HFFc6 (cell line): ENCODE measurements around the gene LARGE1. TPM values are rescaled to one million over a fixed set of nuclear protein-coding genes. Genes with fewer than 3 reads are reported as not detected.

Experiments used
- DNase-seq: peaks from one replicate; pipeline ENCODE4 v3.0.0-alpha.2; 2018
- H3K27ac Mint-ChIP-seq: 2 replicates; pipeline ENCODE4 v1.8.0; 2020; ENCODE audit warnings: mild to moderate bottlenecking, mixed read lengths
- H3K27me3 Mint-ChIP-seq: 2 replicates; pipeline ENCODE4 v1.8.0; 2021; ENCODE audit warnings: mild to moderate bottlenecking, moderate library complexity, mixed read lengths; ENCODE audit not compliant: insufficient read depth
- H3K36me3 Mint-ChIP-seq: 2 replicates; pipeline ENCODE4 v1.8.0; 2021; ENCODE audit warnings: low read depth, mixed read lengths
- H3K4me1 Mint-ChIP-seq: 2 replicates; pipeline ENCODE4 v1.8.0; 2020; ENCODE audit warnings: low read depth, mixed read lengths
- H3K4me3 Mint-ChIP-seq: 2 replicates; pipeline ENCODE4 v1.8.0; 2020; ENCODE audit warnings: mild to moderate bottlenecking, moderate library complexity, mixed read lengths
- H3K9me3 Mint-ChIP-seq: 2 replicates; pipeline ENCODE4 v1.8.0; 2020; ENCODE audit warnings: mild to moderate bottlenecking, mixed read lengths
- CTCF ChIP-seq: fragments of 200-600 bp; sonication (generic); IDR thresholded peaks from 2 replicates; pipeline ENCODE4 v1.5.0; 2021; ENCODE audit warnings: antibody characterized with exemption, mild to moderate bottlenecking
- total RNA-seq, 6 experiments: library from RNA; stranded (reverse); fragmentation: NEBNext Ultra II Directional; extraction: Animal tissue kit (Norgen Biotek cat#: 25700); gene quantifications; 2 replicates in 1 of 6; 3 replicates in 5 of 6; pipeline ENCODE4 v1.2.3, GENCODE V29; 2021

Gene LARGE1
- total RNA-seq, 6 experiments from 2014 or later, result 4.9 to 7.3 (median 6.5) TPM

- Mint-ChIP-seq H3K9me3 (peaks cover 52% of the 10 kb centered on the region), H3K4me1 (no peaks in the 10 kb centered on the region), H3K27me3 (no peaks in the 10 kb centered on the region; the same call in 1 of the 2 replicates), H3K36me3 (peaks cover 4% of the 10 kb centered on the region; the same call in 1 of the 2 replicates), H3K27ac (no peak overlapping the region), H3K4me3 (no peak overlapping the region)
- no peak for TF ChIP-seq CTCF
- DNase-seq, result no peak
These were observed 400.0 kb downstream of the LARGE1 start for GRCh38 chr22:33519974-33520903.

GRCh38 chr22:33519071-33519973, 401.0 kb downstream of the LARGE1 start:
- Mint-ChIP-seq H3K27ac (no peak overlapping the region), H3K4me1 (no peaks in the 10 kb centered on the region), H3K36me3 (peaks cover 4% of the 10 kb centered on the region; the same call in 1 of the 2 replicates), H3K27me3 (no peaks in the 10 kb centered on the region), H3K9me3 (peaks cover 46% of the 10 kb centered on the region), H3K4me3 (peak overlapping the region; percentile 57; the same call in 1 of the 2 replicates)
- TF ChIP-seq CTCF, result peak; percentile 76
- DNase-seq, result no peak

- Mint-ChIP-seq H3K4me1 (no peaks in the 10 kb centered on the region), H3K27ac (no peak overlapping the region), H3K36me3 (peaks cover 3% of the 10 kb centered on the region; the same call in 1 of the 2 replicates), H3K27me3 (no peaks in the 10 kb centered on the region), H3K9me3 (peaks cover 41% of the 10 kb centered on the region), H3K4me3 (no peak overlapping the region)
- no peak for DNase-seq
- TF ChIP-seq CTCF, result no peak
These were observed 401.9 kb downstream of the LARGE1 start for GRCh38 chr22:33518405-33518804.

- Mint-ChIP-seq H3K36me3 (no peaks in the 10 kb centered on the region), H3K9me3 (peaks cover 30% of the 10 kb centered on the region), H3K27ac (no peak overlapping the region), H3K4me1 (no peaks in the 10 kb centered on the region), H3K27me3 (no peaks in the 10 kb centered on the region), H3K4me3 (no peak overlapping the region)
- no peak for DNase-seq
- TF ChIP-seq CTCF, result no peak
These were observed 404.5 kb downstream of the LARGE1 start for GRCh38 chr22:33515795-33516194.
